Smooth muscle cell of the brain vasculature (primary cell): ENCODE results near the gene PRPF6.

ENCODE experiments used
- DNase-seq: peaks from one replicate; pipeline ENCODE4 v3.0.0-alpha.2; 2012; ENCODE audit warnings: low read depth, low spot score

The PRPF6 gene

GRCh38 chr20:63980806-63981728 lies at the start of gene PRPF6:
Gene PRPF6 (plus strand): TSS chr20:63981132. CDS start chr20:63981246, 114 bp downstream.
- peak; percentile 80 for DNase-seq

GRCh38 chr20:63931735-63932134 lies 49.2 kb upstream of the PRPF6 start:
- DNase-seq: no peak

- DNase-seq: no peak
Measured at GRCh38 chr20:63932606-63933160, 48.2 kb upstream of the PRPF6 start.

GRCh38 chr20:63933646-63934045 lies 47.3 kb upstream of the PRPF6 start:
- no peak for DNase-seq

GRCh38 chr20:63934271-63935068 lies 46.5 kb upstream of the PRPF6 start:
- DNase-seq: no peak

- no peak for DNase-seq
Measured at GRCh38 chr20:63935447-63935846, 45.5 kb upstream of the PRPF6 start.

- DNase-seq: no peak
Measured at GRCh38 chr20:63937596-63937995, 43.3 kb upstream of the PRPF6 start.

GRCh38 chr20:63939061-63939935 lies 41.6 kb upstream of the PRPF6 start:
- no peak for DNase-seq

GRCh38 chr20:63940071-63940471 lies 40.9 kb upstream of the PRPF6 start:
- DNase-seq: no peak

- DNase-seq: no peak
Measured at GRCh38 chr20:63940472-63941266, 40.3 kb upstream of the PRPF6 start.

GRCh38 chr20:63941282-63942081 lies 39.5 kb upstream of the PRPF6 start:
- no peak for DNase-seq

- no peak for DNase-seq
Measured at GRCh38 chr20:63942250-63942951, 38.5 kb upstream of the PRPF6 start.

- no peak for DNase-seq
Measured at GRCh38 chr20:63942969-63943807, 37.7 kb upstream of the PRPF6 start.

- DNase-seq: no peak
Measured at GRCh38 chr20:63943808-63944077, 37.2 kb upstream of the PRPF6 start.

- DNase-seq: no peak
Measured at GRCh38 chr20:63944078-63944941, 36.6 kb upstream of the PRPF6 start.

- no peak for DNase-seq
Measured at GRCh38 chr20:63945031-63945658, 35.8 kb upstream of the PRPF6 start.
